ENCODE data around the gene CARMIL3.

Gene CARMIL3

DNA sequence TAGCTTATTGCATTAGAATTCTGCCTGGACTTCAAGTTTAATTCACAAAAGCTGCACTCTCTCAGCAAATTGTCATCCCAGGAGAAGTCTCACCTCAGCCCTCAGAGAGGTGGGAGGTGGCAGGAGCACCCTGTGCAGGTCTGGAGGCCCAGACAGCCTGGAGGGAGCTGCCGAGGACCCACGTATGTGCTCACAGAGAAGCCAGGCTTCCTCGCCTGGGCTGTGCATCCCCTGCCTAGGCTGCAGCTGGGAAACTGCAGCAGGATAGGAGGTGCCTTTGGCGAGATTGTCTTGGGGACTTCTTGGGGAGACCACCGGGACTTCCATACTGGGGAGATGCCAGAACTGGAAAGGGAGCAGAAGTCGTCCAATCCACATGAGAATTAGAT, 28.3 kb downstream of the CARMIL3 start:
- DNase-seq: no peak

DNA sequence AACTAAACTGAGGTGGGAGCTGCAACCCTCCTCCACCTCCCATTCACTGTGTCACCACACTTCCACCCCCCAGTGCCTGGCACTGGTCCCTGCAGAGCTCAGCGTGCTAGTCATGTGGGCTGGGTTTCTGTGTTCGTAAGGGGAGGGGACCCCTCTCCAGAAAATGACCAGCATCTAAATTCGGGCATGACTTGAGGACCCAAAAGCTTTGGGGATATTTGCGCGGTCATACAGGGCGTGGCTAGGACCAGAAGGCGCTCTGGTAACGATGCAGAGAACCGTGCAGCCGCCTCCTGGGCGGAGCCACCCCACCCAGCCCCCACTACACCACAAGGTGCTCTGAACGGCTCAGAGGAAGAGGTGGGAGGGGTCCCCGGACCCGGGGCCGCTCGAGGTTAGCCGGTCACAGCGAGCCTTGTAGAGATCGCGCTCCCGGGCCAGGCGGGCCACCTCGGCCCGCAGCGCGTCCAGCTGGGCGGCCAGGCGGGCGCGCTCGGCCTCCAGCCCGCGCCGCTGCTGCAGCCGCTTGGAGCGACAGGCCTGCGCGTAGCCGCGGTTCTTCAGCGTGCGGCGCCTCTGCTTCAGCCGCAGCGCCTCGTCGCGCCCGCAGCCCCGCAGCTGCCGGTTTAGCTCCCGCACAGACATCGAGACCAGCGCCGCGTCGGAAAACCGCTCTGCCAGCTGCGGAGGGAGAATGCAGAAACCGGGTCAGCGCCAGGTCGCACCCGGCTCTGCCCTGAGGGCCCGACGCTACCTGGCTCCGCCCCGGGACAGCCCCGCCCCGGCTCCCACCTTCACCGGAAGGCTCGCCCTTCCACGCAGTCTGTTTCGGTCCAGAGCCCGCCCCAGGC, 29.3 kb downstream of the CARMIL3 start:
- DNase-seq: peak; percentile 69

DNA sequence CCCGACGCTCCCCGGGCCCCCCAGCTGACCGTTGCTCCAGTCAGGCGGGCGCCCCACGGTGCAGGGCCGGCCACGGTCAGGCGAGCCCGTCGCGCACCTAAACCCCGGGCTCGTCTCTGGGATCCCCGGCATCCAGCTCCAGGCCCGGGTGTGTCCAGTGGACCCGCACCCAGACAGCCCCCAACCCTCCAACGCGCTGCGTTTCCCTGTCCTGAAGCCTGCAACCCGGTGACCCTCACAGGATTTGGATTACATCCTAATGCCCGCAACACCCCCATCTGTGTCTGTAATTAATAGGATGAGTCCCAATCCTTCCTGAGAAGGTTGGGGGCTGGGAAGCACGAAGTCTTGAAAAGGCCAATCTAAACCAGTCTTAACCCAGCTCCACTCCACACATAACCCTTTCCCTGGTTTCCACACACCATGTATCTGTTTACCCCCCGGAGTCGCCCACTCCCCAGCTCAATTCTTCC, 30.0 kb downstream of the CARMIL3 start:
- no peak for DNase-seq

DNA sequence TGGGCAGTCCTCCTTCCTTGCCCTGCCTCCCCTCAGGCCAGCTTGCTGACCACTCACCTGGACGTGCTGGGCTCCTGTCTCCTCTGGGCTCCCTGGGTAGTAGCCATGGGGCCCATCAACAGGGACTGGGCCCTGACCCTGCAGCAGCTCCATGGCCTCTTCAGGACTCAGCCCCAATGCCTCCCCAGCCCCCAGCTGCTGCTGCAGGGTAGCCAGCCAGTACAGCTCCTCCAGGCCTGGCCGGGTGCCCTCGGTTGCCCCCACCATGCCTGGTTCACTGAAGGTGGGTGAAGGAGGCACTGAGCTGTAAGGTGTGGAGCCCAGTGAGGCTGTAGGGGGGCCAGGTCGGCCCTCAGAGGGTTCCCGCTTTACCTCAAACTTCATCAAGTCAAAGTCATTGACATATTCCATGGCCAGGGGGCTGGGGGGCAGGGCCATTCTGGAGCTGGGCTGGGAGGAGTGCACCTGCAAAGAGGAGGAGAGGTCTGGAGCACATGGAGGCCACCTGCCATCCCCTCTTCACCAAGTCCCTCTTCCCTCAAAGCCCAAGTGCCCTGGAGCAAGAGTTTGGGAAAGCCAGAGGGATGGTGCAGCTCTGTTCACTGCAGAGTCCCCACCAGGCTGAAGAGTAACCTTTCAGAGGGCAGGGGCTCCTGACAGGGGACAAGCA, 30.7 kb downstream of the CARMIL3 start:
- no peak for DNase-seq

DNA sequence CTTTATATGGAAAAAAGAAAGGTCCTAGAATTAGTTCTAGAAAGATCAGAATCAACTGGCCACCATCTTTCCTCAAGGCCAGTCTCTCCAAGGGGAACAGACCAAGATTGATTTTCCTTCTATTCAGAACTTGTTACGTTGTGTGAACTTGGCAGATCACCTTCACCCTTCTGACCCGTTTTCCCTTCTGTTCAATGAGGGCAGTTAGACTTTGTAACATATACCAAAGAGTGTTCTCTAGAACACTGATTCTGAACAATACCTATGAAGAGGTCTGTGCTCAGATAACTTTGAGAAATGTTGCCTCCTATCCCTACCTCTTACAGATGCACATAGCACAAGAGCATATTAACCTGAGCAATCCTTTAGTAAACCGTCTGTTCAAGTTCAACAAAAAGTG, 31.7 kb downstream of the CARMIL3 start:
- DNase-seq: no peak

DNA sequence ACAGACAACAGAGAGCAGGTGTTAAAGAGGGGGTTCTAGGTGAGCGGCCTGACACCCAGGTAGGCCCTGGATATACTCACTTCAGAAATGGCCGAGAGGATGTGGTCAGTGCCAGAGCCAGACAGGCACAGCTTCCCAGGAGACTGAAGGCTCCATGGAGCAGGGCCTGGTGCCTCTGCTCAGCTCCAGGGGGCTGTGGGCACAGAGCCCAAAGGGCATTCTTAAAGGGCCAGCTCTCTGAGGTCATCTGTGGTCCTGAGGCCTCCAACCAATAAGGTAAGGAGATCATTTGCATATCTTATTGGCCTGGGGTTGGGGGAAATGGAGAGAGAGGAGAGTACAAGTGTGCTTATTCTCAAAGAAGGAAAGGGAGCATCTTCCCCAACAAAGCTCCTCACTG, 32.6 kb downstream of the CARMIL3 start:
- DNase-seq: no peak

DNA sequence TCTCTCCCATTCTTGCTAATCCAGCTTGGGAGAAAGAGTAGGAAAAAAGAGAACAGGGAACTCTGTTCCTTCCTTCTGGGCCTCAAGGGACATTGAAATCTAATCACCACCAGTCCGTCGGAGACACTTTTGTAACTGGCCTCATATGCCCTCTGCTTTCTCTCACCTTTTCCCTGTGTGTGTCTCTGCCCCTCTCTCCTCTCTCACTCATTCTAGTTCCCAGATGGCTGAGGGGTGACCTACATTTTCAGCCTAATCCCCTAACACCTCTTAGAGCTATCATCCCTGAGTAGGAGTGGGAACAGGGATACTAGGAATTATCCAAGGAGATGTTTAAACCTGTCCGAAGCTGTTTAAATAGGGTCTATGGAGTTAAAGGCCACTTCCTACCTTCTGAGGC, 33.4 kb downstream of the CARMIL3 start:
- no peak for DNase-seq

DNA sequence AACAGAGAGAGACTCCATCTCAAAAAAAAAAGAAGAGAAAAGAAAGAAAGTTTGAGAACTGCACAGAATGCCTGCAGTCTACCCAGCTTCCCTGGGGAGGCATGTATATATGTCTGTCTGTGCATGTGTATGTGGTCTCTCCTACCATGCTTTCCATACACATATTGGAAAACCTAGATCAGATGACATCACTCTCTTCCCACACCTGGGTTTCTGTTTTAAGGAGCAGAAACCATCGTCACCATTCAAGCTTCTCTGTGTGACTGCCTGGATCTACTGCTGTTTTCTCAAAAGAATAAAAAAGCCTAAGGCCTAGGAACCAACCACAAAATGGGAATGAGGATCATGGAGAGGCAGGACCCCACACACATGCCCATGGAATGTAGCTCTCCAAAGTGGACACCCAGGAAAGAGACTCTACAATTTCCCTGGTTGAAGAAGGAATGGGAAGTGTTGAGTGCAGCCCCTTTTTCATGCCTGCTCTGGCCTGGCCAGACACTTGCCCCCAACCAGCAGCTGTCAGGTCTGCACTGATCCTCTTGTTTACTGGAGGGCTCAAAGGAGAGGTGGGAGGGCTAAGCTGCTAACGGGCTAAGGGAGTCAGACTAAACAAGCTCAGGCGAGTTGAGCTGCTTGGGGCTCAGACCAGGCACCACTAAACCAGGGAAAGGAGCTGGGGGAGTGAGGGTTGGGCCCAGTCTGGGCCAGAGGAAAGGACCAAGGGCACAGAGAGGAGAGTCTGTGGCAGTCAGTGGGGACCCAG, 34.6 kb downstream of the CARMIL3 start:
- DNase-seq: no peak

DNA sequence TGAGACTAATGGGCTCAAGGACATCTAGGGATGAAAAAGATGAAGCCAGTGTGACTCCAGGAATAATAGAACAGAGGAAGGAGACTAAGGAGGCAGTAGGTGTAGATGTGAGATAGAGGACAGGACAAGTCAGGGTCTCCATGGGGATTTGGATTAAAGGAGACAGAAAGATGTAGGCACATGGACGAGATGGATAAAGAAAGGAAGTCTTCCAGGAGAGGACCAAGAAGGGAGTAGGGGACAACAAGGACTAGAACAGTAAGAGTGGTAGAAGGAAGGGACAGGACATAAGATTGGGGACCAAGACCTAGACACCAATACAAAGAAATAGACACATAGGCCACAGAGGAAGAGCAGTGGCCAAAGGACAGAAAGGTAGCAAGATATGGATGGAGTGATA, 35.2 kb downstream of the CARMIL3 start:
- no peak for DNase-seq

DNA sequence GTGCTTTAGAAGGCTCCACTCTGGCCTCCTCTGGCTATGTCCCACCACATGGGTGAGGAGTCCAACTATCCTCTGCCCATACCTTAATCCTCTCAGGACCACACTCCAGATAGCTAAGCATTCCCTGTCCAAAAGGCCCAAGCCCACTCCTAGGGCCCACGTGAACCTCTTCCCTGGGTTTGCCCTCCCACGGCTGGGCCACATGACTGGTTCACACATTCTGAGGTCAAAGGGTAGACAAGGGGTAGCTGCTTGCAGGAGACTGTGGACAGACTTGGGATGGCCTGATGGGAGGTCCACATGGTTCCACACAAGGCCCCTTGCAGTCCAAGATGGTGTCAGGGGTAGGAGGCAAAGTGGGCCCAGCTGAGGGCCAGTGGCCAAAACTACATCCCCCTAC, 36.3 kb downstream of the CARMIL3 start:
- DNase-seq: no peak

DNA sequence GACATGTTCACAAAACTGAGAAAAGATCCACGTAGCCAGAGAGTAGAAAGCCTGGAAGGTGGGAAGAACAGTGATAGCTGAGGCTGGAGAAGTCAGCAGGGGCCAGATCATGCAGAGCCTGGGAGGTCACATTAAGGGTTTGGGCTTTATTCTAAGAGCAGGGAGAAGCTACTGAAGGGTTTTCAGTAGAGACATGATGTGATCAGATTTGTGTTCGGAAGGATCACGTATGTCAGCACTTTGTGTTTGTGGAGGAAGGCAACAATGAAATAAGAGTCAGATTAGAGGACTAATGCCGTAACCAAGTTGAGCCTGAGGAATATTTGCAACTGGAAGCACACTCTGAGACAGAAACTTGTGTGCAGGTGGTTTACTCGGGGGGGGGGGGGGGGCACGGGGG, 38.1 kb downstream of the CARMIL3 start:
- DNase-seq: no peak

DNA sequence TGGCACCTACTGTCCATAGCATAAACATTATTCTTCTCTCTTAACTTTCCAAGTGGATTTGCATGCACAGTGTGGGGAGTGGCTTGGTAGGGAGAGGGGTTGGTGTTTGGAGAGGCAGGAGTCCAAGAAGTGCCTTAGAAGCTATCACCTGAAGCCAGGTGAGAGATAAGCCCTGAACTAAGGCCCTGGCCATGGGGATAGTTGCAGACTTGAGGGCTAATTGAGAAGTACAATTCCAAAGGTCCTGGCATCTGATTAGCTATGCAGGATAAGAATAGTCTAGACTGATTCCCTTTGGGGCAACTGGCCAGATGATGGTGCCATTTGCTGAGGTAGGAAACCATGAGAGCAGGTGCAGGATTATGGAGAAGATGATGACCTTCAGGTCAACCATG, 40.3 kb downstream of the CARMIL3 start:
- no peak for DNase-seq

DNA sequence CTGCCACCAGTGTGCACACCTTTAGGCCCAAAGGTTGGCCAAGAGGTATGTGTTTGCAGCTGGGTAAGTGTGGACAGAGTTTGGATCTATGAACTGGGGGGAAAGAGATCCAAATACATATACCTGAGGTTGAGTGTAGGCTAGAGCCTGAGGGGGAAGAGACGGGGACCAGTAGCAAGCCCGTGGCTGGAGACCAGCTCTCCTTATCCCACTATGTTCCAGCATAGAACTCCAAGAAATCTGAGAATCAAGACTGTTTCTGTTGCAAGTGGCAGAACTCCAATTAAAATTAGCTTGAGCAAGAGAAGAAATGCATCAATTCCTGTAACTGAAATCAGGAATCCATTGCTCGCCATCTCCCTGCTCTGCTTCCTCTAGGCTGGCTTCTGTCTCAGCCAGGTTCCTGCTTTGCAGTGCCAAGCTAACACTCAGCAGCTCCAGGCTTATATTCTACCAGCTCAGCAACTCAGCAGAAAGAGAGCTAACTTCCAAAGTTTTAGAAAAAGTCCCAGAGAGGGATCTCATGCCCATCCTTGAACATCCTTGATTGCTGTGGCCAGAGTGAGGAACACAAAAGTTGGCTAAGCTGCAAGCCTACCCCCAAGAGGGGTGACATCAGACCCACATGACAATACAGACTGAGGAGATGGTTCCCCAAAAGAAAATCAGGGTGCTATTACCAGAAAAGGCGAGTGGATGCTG, 40.8 kb downstream of the CARMIL3 start:
- DNase-seq: no peak

DNA sequence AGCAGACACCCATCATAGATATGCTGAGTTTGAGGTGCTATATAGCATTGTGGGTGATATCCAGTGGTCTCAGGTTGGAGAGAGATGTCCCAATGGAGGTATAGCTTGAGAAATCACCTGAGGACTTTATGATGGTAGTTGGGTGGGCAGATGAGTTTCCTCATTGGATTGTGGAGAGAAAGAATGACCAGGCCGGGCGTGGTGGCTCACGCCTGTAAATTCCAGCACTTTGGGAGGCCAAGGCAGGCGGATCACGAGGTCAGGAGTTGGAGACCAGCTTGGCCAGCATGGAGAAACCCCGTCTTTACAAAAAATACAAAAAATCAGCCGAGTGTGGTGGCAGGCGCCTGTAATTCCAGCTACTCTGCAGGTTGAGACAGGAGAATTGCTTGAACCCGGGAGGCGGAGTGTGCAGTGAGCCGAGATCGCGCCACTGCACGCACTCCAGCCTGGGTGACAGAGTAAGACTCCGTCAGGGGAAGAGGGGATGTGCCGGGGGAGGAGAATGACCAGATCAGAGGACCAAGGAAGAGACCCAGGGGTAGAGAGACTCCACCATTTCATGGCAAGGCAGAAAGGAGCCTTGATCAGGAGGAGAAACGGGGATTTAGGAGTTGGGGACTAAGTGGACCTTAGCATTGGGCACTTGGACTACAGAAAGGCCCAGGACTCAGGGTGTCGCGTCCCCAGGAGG, 41.5 kb downstream of the CARMIL3 start:
- DNase-seq: no peak

DNA sequence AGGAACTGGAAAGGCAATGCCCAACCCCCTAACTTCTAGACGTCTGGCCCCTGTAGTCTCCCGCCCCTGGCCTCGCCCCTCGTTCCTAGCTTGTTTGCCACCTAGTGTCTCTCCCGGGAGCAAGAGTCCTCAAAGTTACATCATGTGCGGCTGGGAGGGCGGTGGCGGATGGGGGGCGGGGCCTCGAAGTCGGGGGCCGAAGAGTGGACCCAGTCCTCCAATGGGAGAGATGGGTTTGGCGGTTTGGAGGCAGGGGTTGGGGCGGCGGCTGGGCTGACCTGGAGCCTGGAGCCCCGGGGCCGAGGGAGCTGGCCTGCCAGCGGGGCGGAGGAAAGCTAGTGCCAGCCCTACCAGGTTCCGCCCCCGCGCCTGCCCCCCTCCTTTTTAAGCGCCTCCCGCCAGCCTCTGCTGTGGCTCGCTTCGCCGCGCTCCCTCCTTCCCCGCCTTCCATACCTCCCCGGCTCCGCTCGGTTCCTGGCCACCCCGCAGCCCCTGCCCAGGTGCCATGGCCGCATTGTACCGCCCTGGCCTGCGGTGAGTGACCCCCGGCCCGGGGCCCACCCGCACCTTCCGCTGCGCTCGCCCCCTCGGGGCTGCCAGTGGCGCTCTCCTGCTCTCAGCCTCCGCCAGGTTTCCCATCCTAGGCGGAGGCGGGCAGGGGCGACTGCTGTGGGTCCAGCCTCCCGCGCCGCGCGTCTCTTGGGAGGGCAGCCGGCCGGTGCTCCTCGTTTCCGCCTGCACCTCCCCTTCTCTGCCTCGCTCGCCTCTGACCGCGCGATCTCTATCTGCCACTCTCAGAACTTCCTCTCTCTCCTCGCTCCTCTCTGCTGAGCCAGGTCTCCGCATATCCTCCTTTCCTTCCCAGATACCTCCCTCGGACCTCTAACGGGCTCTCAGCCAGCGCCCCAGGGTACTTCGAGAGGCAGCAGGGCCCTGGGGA, 42.4 kb downstream of the CARMIL3 start, which contains the start of gene PCK2:
TSS of gene PCK2 (plus strand) at position 411 of the 940 bp plus-strand sequence. CDS start at position 506, 95 bp downstream.
- peak; percentile 72 to 84 for DNase-seq

DNA sequence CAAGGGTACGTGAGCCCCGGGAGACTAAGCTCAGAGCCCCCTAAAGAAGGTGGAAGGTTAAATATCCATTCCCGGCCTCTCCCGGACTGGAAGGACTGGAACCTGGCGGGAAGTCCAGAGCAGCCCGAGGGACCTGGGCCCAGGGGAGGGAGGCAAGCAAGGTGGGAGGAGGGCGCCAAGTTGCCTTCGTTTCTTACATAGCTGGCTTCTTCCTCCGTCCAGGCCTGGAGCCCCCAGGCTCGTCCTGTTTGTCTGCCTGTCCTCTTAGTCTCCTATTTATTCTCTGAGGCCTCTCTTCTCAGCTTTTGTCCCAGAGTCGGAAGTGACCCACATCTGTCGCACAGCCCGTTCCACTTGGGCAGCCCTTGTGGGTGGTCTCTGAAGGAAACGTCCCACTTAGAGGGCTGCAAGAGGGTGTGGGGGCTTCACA, 43.0 kb downstream of the CARMIL3 start:
- no peak for DNase-seq

DNA sequence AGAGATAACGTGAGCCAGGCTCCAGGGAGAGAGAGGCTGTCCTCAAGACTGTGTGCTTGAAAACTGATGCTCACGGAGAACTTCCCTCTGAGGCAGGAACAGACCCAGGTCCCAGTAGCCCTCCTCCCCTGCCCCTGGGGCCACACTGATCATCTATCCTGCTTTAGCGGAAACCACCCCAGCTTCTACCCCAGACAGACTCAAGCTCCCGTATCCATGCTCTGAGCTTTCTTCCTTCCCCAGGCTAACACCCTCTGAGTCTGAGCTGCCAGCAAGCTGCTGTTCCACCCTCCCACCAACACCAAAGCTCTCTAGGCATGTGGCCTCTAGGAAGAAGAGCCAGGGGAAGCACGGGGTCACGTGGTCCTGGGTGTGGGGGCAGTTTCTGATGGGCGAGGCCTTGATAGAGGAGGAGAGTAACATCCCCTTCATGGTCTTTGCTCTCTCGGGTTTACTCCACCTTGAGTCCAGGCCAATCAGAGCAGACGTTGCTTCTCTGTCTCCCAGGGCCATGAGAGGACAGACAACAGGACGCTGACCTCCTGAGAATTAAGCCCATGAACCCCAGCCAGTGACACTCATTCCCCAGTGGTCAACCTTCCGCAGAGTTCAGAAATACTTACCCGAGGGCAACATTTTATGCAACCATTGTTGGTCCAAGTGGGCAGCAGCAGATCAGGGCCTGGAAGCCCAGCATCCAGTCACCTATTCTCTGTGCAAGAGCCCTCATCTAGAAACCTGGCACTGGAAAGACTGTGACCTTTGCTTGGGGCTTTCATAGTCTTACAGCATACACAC, 43.7 kb downstream of the CARMIL3 start:
- peak; percentile 35 to 51 for DNase-seq

DNA sequence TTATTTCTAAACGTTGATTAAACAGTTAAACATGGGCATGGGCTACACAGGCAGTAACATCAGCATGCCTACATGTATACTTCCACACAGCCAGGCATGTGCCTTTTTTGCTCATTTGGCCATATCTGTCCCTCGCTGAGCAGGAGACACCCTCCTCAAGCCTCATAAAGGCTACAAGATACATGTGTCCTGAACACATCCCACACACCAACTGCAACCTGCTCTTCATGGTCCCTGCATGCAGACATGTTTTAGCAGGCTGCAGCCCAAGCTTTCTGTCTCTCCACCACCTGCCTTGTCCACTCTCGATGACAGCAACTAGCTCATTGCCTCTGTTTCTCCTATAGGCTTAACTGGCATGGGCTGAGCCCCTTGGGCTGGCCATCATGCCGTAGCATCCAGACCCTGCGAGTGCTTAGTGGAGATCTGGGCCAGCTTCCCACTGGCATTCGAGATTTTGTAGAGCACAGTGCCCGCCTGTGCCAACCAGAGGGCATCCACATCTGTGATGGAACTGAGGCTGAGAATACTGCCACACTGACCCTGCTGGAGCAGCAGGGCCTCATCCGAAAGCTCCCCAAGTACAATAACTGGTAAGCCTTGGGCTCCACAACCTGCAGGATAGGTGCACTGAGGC, 44.9 kb downstream of the CARMIL3 start:
- DNase-seq: no peak

DNA sequence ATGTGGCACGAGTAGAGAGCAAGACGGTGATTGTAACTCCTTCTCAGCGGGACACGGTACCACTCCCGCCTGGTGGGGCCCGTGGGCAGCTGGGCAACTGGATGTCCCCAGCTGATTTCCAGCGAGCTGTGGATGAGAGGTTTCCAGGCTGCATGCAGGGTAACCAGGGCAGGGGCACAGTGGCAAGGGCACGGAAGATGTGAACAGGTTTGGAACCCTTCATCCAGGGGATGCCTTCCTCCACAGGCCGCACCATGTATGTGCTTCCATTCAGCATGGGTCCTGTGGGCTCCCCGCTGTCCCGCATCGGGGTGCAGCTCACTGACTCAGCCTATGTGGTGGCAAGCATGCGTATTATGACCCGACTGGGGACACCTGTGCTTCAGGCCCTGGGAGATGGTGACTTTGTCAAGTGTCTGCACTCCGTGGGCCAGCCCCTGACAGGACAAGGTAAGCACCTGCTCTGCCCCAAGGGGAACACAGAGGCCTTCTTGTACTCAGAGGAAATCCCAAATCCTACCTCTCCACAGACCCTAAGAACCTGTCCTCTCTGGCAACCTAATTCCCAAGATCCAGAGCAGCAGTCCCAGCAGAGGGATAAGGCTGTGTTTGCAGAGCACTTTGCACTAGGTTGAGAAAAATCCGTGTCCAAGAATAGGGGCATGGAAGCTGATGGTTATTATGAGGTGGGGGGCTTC, 46.6 kb downstream of the CARMIL3 start:
- no peak for DNase-seq

All from CD4-positive, alpha-beta T cell treated with Interleukin-1 beta for 1 hour (primary cell).